B cell (primary cell): ENCODE data around the gene TBC1D10A. TPM values are rescaled to one million over a fixed set of nuclear protein-coding genes. Genes with fewer than 3 reads are reported as not detected.

Experiments used
- ATAC-seq: fragments of 200-7000 bp; cut with Tn5 transposase; one replicate; pipeline ENCODE4 v1.10.0; 2021; ENCODE audit warnings: low read depth, mild to moderate bottlenecking, moderate number of reproducible peaks, moderate library complexity
- CTCF ChIA-PET: fragments of 350-600 bp; sonication (Branson Sonifier 250); formaldehyde crosslinking; loops from one replicate; lab custom pipeline; 2021; ENCODE audit warnings: antibody characterized with exemption, inconsistent platforms; lab: Charles Lee
- POLR2A ChIA-PET: fragments of 350-600 bp; sonication (Branson Sonifier 250); formaldehyde crosslinking; loops from one replicate; lab custom pipeline; 2021; ENCODE audit warnings: antibody characterized with exemption; lab: Charles Lee
- DNase-seq: peaks from one replicate; pipeline ENCODE4 v3.0.0; 2013
- H2AFZ ChIP-seq: 2 replicates; pipeline ENCODE4 v1.6.1; 2012; ENCODE audit warnings: mild to moderate bottlenecking, low read depth, low read length; ENCODE audit not compliant: insufficient read depth, poor library complexity, severe bottlenecking
- H3K27ac ChIP-seq, 2 donors: 1 replicate in 1 of 2; 2 replicates in 1 of 2; pipeline ENCODE4 v1.5.1; 2012 to 2013; ENCODE audit warnings: low read length in 2 of 2, mild to moderate bottlenecking in 2 of 2, moderate library complexity in 1 of 2
- H3K27me3 ChIP-seq, 4 experiments: fragments of 200-600 bp in 1 of 4; sonication (generic) in 1 of 4; replicated peaks in 1 of 4; 1 replicate in 2 of 4; 2 replicates in 2 of 4; pipeline versions ENCODE4 v1.6.1 to v1.7.0; 2013 to 2016; ENCODE audit warnings: low read length in 3 of 4, mild to moderate bottlenecking in 2 of 4, mixed read lengths in 1 of 4, moderate library complexity in 1 of 4; ENCODE audit not compliant: insufficient read depth in 4 of 4, control insufficient read depth in 3 of 4; ENCODE audit errors: control extremely low read depth in 1 of 4
- H3K36me3 ChIP-seq, 2 experiments: replicated peaks in 1 of 2; 1 replicate in 1 of 2; 2 replicates in 1 of 2; pipeline versions ENCODE4 v1.6.1 to v1.7.1; 2013; ENCODE audit warnings: low read length in 1 of 2; ENCODE audit not compliant: insufficient read depth in 2 of 2, control insufficient read depth in 1 of 2; ENCODE audit errors: control extremely low read depth in 1 of 2, extremely low read depth in 1 of 2
- H3K4me1 ChIP-seq, 2 donors: fragments of 200-600 bp in 1 of 2; sonication (generic) in 1 of 2; 1 replicate in 1 of 2; 2 replicates in 1 of 2; pipeline versions ENCODE4 v1.5.1 to v1.6.1; 2013 to 2017; ENCODE audit warnings: low read length in 2 of 2; ENCODE audit not compliant: control insufficient read depth in 2 of 2, insufficient read depth in 2 of 2
- H3K4me2 ChIP-seq: replicated peaks from 2 replicates; pipeline ENCODE3; 2012; ENCODE audit warnings: mild to moderate bottlenecking, low read depth, low read length; ENCODE audit not compliant: poor library complexity, severe bottlenecking
- H3K4me3 ChIP-seq, 5 experiments: fragments of 200-600 bp in 1 of 5; sonication (generic) in 1 of 5; 1 replicate in 3 of 5; 2 replicates in 2 of 5; pipeline versions ENCODE4 v1.5.1 to v1.7.0; 2011 to 2016; ENCODE audit warnings: low read length in 4 of 5, mild to moderate bottlenecking in 4 of 5, low read depth in 2 of 5, control low read depth in 1 of 5, moderate library complexity in 1 of 5; ENCODE audit not compliant: insufficient read depth in 1 of 5; ENCODE audit errors: control extremely low read depth in 1 of 5, extremely low read depth in 1 of 5
- H3K79me2 ChIP-seq: fragments of 200-600 bp; sonication (generic); one replicate; pipeline ENCODE4 v1.6.0; 2016; ENCODE audit warnings: low read length; ENCODE audit not compliant: control insufficient read depth, insufficient read depth
- H3K9ac ChIP-seq: fragments of 200-600 bp; sonication (generic); 2 replicates; pipeline ENCODE4 v1.6.1; 2017; ENCODE audit warnings: mild to moderate bottlenecking, low read length, moderate library complexity
- H3K9me3 ChIP-seq, 3 donors: one replicate each; pipeline versions ENCODE4 v1.6.1 to v1.7.1; 2013; ENCODE audit warnings: low read length in 2 of 3; ENCODE audit not compliant: control insufficient read depth in 2 of 3, insufficient read depth in 1 of 3; ENCODE audit errors: control extremely low read depth in 1 of 3
- H4K20me1 ChIP-seq: 2 replicates; pipeline ENCODE4 v1.6.0; 2012; ENCODE audit warnings: mild to moderate bottlenecking, low read length; ENCODE audit not compliant: insufficient read depth, control insufficient read depth, poor library complexity, severe bottlenecking
- H3K27ac Mint-ChIP-seq: one replicate; pipeline ENCODE4 v1.8.0; 2021; ENCODE audit warnings: mixed read lengths
- H3K27me3 Mint-ChIP-seq: one replicate; pipeline ENCODE4 v1.8.0; 2021; ENCODE audit warnings: mixed read lengths
- H3K4me1 Mint-ChIP-seq: one replicate; pipeline ENCODE4 v1.8.0; 2021; ENCODE audit warnings: mixed read lengths
- H3K4me3 Mint-ChIP-seq: one replicate; pipeline ENCODE4 v1.8.0; 2021; ENCODE audit warnings: mixed read lengths
- H3K9me3 Mint-ChIP-seq: one replicate; pipeline ENCODE4 v1.8.0; 2022; ENCODE audit warnings: mixed read lengths; ENCODE audit not compliant: insufficient read depth
- EZH2 ChIP-seq: IDR thresholded peaks from 2 replicates; pipeline ENCODE4 v1.6.1; 2012; ENCODE audit warnings: borderline replicate concordance, low read depth, mild to moderate bottlenecking, moderate library complexity, low read length; ENCODE audit not compliant: insufficient read depth, poor library complexity, severe bottlenecking
- WGBS: methylation state at CpG from one replicate; pipeline ENCODE4 v1.1.5; 2013; ENCODE audit warnings: missing lambda C conversion rate; ENCODE audit not compliant: insufficient coverage; 5-methylcytosine and 5-hydroxymethylcytosine counted together
- intact Hi-C: fragments of 100-400 bp; cut with micrococcal nuclease; formaldehyde crosslinking; loops from one replicate; pipeline ENCODE4 v1.10.0; 2022
- polyA plus RNA-seq: library from polyadenylated mRNA; depleted of rRNA; stranded (reverse); fragments of >200 nt; gene quantifications from 2 replicates; pipeline ENCODE4 v1.2.3, GENCODE V29; 2012
- total RNA-seq, 2 donors: library from RNA; stranded (reverse); fragments of 120-200 nt in 1 of 2; gene quantifications; 1 replicate in 1 of 2; 2 replicates in 1 of 2; pipeline versions ENCODE4 v1.2.3 to v1.2.4, GENCODE V29; 2013 to 2022
- TF ChIP-seq, protein P1 (sequence below): fragments of 200-600 bp; IDR thresholded peaks from one replicate; pipeline ENCODE4 v1.8.0; 2022; ENCODE audit warnings: antibody characterized with exemption, mild to moderate bottlenecking

TBC1D10A gene
- total and polyA plus RNA-seq, 2 donors (not counting 1 experiment from before 2014, with no cell fraction given) = 45.2 to 58.4 TPM

DNA sequence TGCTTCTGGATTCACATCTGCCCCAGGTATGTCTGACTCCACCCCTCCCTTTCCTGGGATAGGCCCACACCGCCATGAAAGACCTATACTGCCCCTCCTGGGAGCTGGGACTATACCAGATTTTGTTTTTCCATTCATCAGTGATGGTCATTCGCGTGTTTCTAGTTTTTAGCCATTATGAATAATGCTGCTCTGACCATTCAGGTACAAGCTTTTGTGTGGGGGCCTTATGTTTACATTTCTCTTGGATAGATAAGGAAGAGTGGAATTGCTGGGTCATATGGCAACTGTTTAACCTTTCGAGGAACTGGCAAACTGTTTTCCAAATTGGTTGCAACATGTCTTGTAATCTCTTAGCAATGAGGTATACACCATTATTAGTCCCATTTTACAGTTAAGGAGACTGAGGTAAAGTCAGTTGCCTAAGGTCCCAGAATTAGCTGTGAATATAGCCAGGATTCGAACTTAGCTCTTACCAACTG is 1.2 kb upstream of the TBC1D10A start:
- Mint-ChIP-seq H3K9me3 (no peaks in the 10 kb centered on the region), H3K4me1 (peaks cover 44% of the 10 kb centered on the region), H3K27ac (peak overlapping the region; percentile 93), H3K27me3 (no peaks in the 10 kb centered on the region), H3K4me3 (peak overlapping the region; percentile 86)
- Histone ChIP-seq H3K27me3 (no peaks in the 10 kb centered on the region), H2AFZ (peak overlapping the region; percentile 71), H3K9ac (peak overlapping the region; percentile 76), H3K9me3 (no peaks in the 10 kb centered on the region), H3K27ac (peak overlapping the region in 1 of 2 donors; percentile 88), H3K4me2 (peak overlapping the region; percentile 97), H3K4me1 (peaks cover 30 to 41% of the 10 kb centered on the region in 2 donors), H3K4me3 (no peak overlapping the region), H3K36me3 (peaks cover 0 to 20% of the 10 kb centered on the region in 2 experiments), H3K79me2 (peaks cover 42% of the 10 kb centered on the region), H4K20me1 (peaks cover 34% of the 10 kb centered on the region)
- no peak for DNase-seq
- ChIA-PET CTCF (interaction anchor here (0.9 to 3.5 kb wide), 7 partner anchors 23 to 774 kb away, joined by 3 to 99 read pairs (median 7); partner anchors contain the start of genes CASTOR1, RNF215, SF3A1 and THOC5), POLR2A (interaction anchor here (0.6 to 5.7 kb wide), 5 partner anchors 18 to 881 kb away, joined by 3 to 64 read pairs (median 22); partner anchors contain the start of genes CASTOR1, CCDC157 and SF3A1)
- intact Hi-C loops = loop anchor here (1.0 kb wide), 5 partner anchors 24 to 65 kb away; partner anchors contain the start of genes CASTOR1, RNF215 and SF3A1
- 95% methylated on average over 2 of the region's 5 CpGs for WGBS
- no peak for TF ChIP-seq EZH2
- TF ChIP-seq, protein P1, sequence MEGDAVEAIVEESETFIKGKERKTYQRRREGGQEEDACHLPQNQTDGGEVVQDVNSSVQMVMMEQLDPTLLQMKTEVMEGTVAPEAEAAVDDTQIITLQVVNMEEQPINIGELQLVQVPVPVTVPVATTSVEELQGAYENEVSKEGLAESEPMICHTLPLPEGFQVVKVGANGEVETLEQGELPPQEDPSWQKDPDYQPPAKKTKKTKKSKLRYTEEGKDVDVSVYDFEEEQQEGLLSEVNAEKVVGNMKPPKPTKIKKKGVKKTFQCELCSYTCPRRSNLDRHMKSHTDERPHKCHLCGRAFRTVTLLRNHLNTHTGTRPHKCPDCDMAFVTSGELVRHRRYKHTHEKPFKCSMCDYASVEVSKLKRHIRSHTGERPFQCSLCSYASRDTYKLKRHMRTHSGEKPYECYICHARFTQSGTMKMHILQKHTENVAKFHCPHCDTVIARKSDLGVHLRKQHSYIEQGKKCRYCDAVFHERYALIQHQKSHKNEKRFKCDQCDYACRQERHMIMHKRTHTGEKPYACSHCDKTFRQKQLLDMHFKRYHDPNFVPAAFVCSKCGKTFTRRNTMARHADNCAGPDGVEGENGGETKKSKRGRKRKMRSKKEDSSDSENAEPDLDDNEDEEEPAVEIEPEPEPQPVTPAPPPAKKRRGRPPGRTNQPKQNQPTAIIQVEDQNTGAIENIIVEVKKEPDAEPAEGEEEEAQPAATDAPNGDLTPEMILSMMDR = no peak
- ATAC-seq = no peak

GRCh38 chr22:30326255-30326705 is 461 bp downstream of the TBC1D10A start:
- under 1% methylated on average over 25 of the region's 34 CpGs for WGBS
- peak overlapping the region; percentile 83 for H3K4me3 Mint-ChIP-seq
- no peak for TF ChIP-seq EZH2
- TF ChIP-seq, protein P1 = no peak
- Histone ChIP-seq H3K27ac (peak overlapping the region in 1 of 2 donors; percentile 62), H3K4me1 (peaks cover 30 to 44% of the 10 kb centered on the region in 2 donors), H3K9me3 (no peaks in the 10 kb centered on the region), H3K36me3 (peaks cover 0 to 23% of the 10 kb centered on the region in 2 experiments), H3K27me3 (no peaks in the 10 kb centered on the region), H2AFZ (peak overlapping the region; percentile 87), H3K9ac (peak overlapping the region; percentile 86), H3K4me2 (peak overlapping the region; percentile 97), H3K79me2 (peaks cover 58% of the 10 kb centered on the region), H3K4me3 (peak overlapping the region; percentile 17 to 92 (median 83)), H4K20me1 (peaks cover 50% of the 10 kb centered on the region)
- DNase-seq (no peak), ATAC-seq (peak; percentile 15)
- ChIA-PET CTCF (interaction anchor here (0.8 to 3.5 kb wide), 12 partner anchors 16 to 967 kb away, joined by 3 to 99 read pairs (median 4); partner anchors contain the start of genes CASTOR1, CCDC157, RNF215 and SF3A1), POLR2A (interaction anchor here (0.6 to 5.7 kb wide), 7 partner anchors 17 to 37 kb away, joined by 3 to 64 read pairs (median 16); partner anchors contain the start of genes CASTOR1, CCDC157 and SF3A1)
- intact Hi-C loops = loop anchor here (1.0 kb wide), 1 partner anchor 98 kb away; no protein-coding TSS in a partner anchor
- peaks cover 52% of the 10 kb centered on the region for H3K4me1 Mint-ChIP-seq
- no peaks in the 10 kb centered on the region for H3K27me3 Mint-ChIP-seq
- H3K9me3 Mint-ChIP-seq = no peaks in the 10 kb centered on the region
- peak overlapping the region; percentile 82 for H3K27ac Mint-ChIP-seq
